GM21717 (cell line): Measurements from ENCODE around the gene RELL1.

Source experiments
- ATAC-seq: cut with Tn5 transposase; IDR thresholded peaks from one replicate; pipeline ENCODE4 v1.9.1; 2021; ENCODE audit warnings: mild to moderate bottlenecking, moderate library complexity; ENCODE audit not compliant: unreplicated experiment

Gene RELL1, protein sequence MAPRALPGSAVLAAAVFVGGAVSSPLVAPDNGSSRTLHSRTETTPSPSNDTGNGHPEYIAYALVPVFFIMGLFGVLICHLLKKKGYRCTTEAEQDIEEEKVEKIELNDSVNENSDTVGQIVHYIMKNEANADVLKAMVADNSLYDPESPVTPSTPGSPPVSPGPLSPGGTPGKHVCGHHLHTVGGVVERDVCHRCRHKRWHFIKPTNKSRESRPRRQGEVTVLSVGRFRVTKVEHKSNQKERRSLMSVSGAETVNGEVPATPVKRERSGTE

DNA sequence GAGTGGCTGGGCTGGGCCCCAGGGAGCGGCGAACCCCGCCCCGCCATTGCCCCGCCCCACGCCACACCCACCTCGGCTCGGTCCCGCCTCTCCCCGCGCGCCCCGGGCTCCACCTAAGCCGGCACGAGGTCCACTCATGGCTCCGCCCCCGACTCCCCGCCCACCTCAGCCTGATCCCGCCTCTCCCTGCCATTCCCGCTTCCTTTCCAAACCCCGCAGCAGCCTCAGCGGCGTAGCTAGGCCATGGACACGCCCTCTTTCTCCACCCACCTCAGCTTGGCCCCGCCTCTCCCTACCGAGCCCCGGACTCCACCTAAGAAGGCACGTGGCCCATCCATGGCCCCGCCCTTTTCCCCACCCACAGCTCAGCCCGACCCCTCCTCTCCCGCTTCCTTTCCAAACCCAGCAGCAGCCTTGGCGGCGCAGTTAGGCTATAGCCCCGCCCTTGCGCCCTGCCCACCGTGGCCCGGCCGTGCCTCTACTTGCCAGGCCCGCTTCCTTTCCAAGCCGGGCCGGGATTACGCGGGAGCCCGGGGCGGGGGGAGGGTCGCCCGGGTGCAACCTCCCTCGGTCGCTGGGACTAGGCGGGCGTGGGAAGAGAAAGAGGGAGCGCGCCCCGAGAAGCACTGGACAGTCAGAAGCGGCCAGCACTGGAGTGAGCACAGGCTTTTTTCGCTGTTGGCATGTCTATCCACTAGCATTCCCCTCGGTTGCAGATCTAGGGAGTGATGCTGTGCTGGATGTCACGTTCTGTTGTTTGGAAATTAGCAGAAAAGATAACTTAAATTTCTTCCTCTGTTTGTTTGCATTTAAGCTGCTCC is at the start of gene RELL1:
TSS of gene RELL1 (minus strand) at position 4 of the 821 bp plus-strand sequence. CDS start 89 bp downstream, outside the sequence.
- ATAC-seq, result peak; percentile 80

GRCh38 chr4:37735578-37735977 is 49.4 kb upstream of the RELL1 start:
- no peak for ATAC-seq

DNA sequence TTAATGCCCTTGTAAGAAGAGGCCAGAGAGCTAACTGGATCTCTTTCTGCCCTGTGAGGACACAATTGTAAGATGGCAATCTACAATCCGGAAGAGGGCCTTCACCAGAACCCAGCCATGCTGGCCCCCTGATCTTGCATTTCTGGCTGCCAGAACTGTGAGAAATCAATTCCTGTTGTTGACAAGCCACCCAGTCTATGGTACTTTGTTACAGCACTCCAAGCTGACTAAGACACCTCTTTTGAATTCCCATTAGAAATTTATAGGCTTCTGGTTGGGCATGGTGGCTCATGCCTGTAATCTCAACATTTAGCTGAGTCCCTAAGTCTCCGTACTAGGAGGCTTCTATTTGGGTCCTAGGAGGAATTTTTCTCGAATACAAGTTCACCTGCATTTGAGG is 48.8 kb upstream of the RELL1 start:
- ATAC-seq, result no peak

DNA sequence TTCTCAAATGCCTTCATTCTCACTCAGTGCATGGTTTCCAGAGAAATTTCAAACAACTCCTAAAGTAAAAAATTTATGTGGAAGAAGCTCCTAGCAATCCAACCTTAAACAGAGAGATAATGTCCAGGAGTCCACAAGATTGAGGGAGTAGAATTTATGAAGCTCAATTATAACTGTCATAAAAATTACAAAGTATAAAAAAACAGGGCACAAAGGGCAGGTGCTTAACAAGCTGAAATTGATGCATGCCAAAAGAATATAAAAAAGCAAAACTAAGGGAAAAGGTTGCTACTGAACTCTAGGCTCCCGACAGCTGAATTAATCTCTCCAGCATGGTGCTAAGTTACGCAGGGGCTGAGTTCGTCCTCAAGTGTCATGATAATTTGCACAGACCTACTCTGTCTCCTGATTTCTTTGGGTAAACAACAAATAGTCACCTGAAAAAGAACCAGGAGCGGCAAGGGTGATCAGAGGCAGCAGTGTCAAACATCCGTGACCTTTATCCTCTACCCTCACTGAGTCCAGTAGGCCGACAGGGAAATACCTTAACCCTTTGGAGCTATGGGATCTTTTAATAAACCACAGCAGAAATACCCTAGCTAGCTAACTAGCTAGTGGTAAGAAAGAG is 47.2 kb upstream of the RELL1 start:
- ATAC-seq, result no peak

DNA sequence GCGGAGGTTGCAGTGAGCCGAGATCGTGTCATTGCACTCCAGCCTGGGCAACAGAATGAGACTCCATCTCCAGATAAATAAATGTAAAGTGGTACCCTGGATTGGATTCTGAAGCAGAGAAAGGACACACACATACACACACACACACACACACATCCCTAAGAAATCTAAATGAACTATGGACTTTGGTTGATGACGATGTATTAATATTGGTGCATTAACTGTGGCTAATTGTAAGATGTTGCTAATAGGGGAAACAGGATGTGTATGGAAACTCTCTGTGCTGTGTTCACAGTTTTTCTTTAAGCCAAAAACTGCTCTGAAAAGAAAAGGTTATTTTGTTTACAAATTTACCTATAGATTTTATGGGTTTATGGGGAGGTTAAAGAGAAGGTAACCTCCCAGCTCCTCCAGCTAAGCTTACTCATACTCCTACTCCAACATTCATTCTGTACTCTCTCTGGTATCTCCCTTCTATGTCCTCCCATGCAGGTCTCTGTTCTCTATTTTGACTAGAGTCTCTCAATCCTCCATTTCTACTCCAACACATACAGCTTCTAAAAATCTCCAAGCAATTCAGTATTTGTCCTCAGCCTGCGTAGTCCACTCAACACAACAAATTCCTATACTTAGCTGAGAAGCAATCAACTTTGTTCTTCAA is 46.5 kb upstream of the RELL1 start:
- peak; percentile 84 for ATAC-seq

DNA sequence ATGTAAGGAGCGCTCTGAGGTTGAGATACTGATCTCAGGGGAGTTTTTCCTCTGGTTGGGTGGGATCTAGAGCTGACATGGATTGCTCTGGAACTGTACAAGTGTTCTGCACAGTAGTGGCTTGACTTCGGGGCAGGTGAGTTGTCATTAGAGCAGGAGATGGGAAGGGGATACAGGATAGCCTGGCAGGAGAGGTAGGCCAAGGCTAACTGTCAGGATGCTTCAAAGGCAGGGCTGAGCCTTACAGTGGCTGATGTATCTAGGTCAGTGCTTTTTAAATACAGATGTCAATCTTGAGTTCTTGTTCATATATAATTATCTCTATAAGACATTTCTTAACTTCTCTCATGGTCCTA is 43.5 kb upstream of the RELL1 start:
- ATAC-seq, result no peak

DNA sequence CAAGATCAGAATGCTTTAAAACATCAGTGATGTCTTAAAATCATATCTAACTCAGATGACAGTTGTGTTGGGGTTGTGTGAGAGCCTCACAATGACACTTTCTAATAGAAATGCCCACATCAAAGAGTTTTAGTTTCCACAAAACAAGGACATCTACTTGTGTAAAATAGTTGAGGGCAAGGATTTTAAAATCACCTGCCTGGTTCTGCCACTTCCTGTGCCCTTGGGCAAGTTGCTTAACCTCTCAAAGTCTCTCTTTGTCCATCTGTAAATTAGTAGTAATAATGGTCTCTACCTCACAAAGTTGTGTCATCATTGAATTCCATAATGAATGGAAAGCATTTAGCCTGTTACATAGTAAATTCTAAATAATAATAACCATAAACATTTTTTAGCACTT is 41.9 kb upstream of the RELL1 start:
- no peak for ATAC-seq

DNA sequence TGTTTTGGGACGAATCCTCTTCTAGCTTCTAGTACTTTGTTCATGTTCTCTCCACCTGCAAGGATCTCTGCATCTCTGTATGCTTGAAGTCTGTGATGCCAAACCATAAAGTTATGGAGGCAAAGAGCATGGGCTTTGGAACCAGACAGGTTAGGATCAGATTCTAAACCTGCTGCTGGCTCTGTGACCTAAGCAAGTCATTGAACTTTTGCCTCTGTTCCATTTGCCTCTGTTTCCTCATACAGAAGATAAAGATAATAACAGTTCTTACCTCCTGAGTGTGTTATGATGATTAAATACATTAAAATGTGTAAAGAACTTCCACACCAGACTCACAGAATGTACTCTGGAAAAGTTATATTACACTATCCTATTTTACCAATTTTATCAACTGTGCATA is 41.5 kb upstream of the RELL1 start:
- no peak for ATAC-seq

GRCh38 chr4:37726666-37727065 is 40.5 kb upstream of the RELL1 start:
- ATAC-seq, result no peak

GRCh38 chr4:37725718-37726117 is 39.5 kb upstream of the RELL1 start:
- ATAC-seq, result no peak

GRCh38 chr4:37723067-37723466 is 36.9 kb upstream of the RELL1 start:
- ATAC-seq, result no peak

DNA sequence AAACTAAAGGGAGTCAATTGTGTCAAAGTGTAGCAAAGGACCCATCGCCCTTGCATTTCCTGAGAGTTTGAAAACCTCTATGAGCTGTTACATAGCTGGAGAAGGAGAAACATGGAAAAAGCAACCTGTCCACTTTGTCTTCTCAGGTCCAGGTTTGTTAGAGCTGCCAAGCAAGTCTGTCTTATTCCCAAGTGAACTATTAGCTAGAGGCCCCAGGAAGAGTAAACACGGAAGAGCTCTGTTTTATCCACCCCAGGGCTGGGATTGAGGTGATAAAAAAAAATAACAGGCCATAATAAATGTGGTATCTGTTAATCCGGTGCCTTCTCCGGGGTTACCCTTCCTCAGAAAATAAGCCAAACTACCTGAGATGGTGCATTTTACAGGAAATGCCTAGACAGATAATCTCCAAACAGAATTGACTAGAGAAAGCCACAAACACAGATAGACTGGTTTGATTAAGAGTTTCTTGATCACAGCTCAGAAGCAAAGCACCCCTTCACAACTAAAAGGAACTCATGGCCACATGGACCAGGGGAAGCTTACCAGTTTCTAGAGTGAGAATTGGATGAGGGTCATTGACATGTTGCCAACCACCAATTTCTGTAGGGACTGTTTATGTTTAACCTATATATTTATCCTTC is 35.9 kb upstream of the RELL1 start:
- ATAC-seq, result no peak

DNA sequence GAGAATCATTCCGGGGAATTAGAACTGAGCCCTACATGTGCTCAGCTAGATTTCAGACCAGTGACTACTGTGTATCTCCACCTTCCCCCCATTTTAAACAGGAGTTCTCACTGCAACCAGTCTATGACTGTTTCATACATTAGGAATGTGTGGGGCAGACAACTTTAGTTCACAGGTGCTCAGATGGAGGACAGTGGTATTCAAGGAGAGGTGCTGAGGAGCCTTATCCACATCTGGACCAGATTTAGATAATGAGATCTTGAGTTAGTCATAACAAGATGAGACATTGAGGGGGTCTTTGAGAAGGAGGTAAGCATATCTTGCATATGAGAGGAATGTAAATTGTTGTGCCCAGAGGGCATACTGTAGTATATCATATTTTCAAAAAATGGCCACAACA is 32.8 kb upstream of the RELL1 start:
- ATAC-seq, result no peak

GRCh38 chr4:37717576-37717975 is 31.4 kb upstream of the RELL1 start:
- no peak for ATAC-seq

DNA sequence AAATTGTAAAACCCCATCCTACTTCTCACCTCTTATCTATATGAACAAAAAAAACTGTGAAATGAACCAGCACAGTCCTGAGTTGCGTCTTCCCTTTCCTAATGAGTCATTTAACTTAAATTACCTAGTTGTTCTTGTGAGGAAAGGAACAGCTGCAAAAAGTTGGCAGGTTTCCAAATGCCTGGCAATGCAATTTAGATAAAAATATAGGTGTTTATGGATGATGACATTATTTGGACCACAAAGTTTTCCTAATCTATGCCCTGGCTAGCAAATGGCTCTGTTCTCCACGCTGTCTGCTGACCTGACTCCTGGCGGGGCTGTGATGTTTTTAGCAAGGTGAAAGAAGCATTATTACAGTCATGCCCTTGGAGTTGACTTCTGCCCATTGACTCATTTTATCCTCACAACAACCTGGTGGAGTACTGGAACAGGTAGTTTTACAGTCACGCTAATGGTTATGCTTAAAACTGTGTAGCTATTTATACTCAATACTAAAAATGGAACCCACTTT is 29.8 kb upstream of the RELL1 start:
- ATAC-seq, result peak; percentile 81

DNA sequence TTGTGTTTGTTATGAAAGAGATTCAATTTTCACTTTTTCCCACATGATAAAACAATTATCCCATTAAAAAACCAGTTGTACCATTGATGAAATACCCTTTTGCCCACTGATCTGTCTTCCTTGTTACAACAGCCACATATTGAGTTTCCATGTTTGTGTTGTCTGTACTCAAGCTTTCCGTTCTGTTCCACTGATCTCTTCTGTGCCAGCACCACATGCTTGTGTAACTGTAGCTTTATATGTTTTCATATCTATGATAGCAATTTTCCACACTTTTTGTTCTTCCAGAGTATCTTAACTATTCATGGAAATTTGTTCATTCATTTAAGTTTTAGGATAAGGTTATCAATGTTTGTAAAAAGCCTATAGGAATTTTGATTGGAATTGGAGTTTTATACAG is 24.3 kb upstream of the RELL1 start:
- no peak for ATAC-seq

GRCh38 chr4:37706032-37706431 is 19.9 kb upstream of the RELL1 start:
- ATAC-seq, result no peak

GRCh38 chr4:37705571-37705970 is 19.4 kb upstream of the RELL1 start:
- ATAC-seq, result no peak

DNA sequence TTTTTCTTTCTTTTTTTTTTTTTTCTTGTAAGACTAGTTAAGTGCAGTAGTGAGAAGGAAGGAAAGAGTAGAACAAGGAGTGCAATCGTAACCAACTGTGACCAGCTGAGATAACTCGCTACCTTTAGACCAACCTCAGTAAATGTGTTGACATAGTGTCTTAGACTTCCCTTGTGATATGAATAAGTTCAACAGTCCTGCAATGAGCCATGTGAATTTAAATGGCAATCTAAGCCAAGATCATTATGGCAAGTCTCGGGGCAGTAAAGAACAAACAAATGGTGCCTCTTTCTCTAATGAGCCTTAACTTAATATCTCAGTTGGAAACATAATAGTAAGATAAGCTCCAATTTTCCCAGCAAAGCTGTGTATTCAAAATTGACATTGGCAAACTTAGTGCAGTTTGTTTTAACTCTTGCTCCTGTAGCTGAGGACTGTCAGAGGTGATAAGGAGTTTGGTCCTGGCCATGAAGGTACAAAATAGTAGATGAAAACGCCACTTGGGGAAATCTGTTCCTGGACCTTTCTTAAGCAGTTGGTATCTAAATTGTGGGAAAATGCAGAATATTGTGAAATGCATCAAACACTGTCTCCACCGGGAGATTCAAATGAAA is 13.8 kb upstream of the RELL1 start:
- no peak for ATAC-seq

GRCh38 chr4:37697566-37697965 is 11.4 kb upstream of the RELL1 start:
- ATAC-seq, result no peak
